Activated naive CD8-positive, alpha-beta T cell treated with anti-CD3 and anti-CD28 coated beads, Interleukin-2, amount 50 U/mL, for 16 hours (primary cell): ENCODE results near the gene XDH.

Source experiments
- DNase-seq: peaks from one replicate; pipeline ENCODE4 v3.0.0-alpha.2; 2020; ENCODE audit warnings: low read depth, low spot score

Gene XDH

DNA sequence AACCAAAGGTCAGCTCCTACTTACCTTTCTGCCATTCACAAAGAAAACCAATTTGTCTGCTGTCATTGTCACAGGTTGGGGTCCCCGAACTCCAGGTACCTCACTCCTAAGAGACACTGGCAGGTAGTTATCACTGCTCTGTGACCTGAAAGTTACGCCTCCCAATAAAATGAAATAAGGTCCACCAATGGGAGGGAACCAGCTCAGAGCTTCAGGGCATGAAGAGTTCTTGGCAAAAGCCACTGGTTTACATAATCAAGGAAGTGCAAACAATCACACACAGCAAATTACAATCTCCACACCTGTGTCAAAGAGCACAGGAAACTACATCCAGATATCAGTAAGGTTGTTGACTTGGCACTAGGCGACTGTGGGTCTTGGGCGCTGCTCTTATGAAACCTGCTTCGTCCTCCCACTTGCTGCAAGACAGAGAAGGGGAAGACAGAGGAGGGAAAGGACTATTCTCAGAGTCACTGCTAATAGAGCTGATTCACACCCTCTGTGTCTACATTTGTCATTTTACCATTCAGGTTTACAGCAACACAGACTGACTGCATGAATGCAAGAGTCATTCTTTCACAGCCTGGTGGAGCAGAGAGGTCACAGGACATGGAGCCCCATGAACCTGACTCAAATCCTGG is at the start of gene XDH:
Gene XDH, minus strand, starts transcription at position 142 of the 641 bp plus-strand sequence. Its CDS starts 76 bp downstream, at position 66.
- DNase-seq: no peak

DNA sequence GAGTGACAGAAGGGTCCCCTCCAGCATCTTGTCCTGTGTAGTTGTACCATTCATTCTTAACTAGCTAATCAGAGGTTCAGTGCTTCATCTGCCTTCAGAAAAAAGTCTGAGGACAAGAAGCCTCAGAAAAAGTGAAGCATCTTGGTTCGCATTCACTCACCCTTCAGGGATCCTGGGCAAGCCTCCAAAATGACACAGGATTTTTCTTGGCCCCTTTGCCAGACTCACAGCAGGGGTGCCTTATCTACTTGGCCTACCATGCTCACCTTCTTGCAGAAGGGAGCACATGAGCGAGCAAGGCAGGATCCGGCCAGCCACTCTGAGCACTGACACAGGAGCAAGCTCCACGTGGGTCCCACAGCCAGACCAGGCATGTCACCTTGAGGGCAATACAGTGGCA is 43.1 kb upstream of the XDH start:
- DNase-seq: no peak

- no peak for DNase-seq
These were observed 32.3 kb upstream of the XDH start for GRCh38 chr2:31446848-31447247.

DNA sequence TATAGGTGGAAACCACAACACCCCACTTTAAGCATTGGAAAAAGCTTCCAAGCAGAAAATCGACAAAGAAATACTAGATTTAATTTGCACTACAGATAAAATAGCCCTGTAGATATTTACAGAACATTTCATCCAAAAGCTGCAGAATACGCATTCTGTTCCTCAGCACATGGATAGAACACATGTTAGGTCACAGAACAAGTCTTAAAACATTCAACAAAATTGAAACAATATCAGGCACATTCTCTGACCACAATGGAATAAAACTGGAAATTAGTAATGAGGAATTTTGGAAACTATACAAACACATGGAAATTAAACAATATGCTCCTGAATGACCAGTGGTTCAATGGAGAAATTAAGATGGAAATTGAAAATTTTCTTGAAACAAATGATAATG is 27.8 kb upstream of the XDH start:
- no peak for DNase-seq

- DNase-seq: no peak
These were observed 26.2 kb upstream of the XDH start for GRCh38 chr2:31440764-31441163.

DNA sequence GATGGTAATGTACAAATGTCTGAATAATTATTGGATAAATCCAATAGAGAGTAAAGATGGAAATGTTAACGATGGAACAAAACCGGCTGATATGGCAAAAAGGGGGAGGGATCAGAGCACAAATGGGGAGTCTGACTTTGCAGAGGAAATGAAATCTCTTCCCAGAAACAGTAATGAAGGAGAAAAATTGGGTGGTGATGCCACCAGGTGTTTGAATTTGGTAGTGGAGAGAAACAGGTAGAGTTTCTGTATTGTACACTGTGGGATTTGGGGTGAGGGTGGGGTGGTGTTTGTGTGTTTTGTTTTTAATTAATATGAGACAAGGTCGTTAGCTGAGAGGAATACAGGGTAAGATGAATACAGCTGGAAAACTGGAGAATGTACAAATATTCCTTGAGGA is 20.4 kb upstream of the XDH start:
- DNase-seq: no peak

DNA sequence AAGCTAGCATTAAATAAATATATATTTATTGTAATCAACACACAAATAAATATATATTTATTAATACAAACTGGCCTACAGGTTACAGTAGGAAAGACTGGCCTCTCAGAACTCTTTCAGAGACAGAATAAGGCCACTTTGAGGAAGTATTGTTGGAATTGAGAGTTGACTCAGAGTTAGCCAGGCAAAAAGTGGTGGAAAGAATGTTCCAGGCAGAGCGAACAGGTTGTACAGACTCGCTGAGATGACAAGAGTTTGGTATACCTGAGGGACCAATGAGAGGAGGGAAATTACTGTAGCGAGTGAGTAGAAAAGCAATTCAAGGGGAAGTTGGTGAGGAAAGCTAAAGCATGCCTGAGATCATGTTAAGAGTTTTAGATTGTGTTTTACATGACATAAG is 19.0 kb upstream of the XDH start:
- DNase-seq: no peak

DNA sequence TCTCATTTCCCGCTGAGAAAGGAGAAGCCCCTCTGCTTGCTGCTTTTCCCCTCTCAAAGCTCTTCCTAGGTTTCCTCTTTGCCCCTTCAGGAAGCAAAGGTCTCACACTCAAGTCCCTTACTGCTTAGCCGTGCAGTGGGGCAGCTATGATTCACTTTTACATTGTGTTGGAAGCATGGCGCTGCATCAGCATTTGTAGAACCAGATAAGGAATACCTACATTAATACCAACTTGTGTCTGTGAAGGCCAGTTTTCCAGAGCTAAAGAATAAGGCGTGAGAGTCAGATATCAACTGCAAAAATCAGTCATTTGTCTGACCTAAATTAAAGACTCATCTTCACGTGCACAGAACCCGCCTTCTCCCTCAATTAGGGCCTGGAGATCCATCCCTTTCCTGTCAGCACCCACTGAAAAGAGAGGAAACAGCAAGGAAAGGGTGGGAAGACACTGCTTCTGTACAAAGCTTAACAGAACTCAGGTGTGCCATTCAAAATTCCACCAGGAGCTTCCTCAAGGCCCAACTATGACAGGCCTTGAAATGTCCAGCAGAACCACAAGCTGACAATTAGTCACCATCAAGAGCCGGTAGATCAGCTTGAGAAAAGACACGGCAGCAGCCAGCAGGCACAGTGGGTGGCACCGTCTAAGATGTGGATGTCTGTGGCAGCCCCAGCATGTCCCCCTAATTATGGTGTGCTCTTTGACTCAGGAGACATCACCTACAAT is 16.1 kb upstream of the XDH start:
- DNase-seq: no peak

DNA sequence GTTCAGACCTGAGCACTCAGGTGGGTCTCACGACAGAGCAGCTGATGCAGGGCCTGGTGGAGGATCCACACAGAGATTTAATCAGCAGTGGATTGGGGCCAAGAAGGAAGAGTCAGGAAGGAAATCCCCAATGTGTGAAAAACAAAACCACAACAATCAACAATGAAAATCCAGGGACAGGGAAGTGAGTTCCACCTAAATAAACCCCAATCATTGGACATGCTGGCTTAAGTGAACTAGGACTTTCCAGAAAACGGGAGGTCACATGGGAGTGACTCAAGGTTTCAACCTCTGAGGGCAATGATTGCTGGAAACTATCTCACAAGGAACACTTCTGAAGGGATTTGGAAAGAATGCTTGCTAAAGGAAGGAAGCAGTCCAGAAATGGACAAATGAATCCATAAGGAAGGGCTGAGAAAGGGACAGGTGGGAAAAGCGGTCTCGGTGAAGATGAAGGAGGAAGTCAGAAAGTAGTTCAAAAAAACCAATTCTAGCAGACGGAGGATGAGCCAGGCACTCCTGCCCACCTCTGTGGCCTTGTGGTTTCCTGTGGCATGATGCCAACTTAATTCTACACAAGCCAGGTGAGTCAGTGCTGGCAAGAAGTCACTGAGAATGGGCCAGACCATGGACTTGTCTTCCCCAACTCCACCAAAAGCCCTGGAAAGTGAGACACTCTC is 15.4 kb upstream of the XDH start:
- DNase-seq: no peak

DNA sequence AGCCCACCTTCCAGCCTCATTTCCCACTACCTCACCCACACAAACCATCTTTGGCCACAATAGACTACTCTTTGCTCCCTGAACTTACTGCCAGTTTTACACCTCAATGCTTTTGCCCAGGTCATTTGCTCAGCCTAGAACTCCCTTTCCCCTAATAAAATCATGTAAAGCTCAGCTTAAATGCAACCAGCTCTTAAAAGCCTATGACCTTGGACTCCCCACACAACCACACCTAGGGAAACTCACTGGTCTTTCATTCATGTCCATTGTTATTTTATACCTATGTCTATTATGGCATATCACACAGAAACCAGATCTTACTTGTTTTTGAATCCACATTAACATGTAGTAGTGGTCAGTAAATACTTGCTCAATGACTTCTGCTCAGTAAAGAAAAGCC is 14.5 kb upstream of the XDH start:
- no peak for DNase-seq

GRCh38 chr2:31428001-31428418 is 13.5 kb upstream of the XDH start:
- no peak for DNase-seq

- no peak for DNase-seq
These were observed 11.6 kb upstream of the XDH start for GRCh38 chr2:31426096-31426495.

DNA sequence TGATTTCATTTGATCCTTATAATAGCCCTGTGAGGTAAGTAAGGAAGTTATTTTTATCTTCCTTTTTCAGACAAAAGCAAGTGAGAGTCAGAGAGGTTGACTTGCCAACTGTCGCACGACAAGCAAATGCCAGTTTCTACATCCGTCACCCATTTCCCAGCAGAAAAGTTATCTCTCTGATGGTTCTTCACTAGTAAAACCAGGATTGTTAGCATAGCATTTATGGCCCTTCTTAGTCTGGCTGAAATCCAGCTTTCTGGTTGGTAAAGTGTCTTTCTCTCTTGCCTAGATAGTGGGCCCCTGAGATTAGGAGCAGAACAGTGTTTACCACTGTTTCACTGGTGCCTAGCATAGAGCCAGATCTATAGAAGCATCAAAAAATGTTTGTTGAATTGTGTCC is 7.1 kb upstream of the XDH start:
- DNase-seq: no peak

DNA sequence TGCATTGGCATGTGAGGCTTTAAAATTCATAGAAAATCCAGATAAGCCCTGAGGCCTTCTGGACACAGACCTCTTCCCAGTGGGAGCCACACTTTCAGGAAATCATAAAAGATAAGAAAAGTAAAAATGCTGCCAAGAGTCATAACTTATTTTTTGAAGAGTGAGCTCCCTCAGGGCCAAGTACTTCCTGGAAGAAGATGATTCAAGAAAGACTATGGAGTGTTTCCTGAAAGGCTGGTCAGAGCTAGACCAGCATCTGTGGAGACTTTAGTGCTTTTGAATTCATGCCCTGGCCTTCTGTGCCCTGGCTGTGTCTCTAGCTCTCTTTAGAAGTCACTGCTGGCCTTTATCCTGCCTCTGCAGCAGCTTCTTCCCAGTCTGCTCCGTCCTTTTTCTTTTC is 6.4 kb upstream of the XDH start:
- no peak for DNase-seq

GRCh38 chr2:31419386-31419785 is 4.8 kb upstream of the XDH start:
- no peak for DNase-seq

GRCh38 chr2:31415421-31415820 is 879 bp upstream of the XDH start:
- DNase-seq: no peak

DNA sequence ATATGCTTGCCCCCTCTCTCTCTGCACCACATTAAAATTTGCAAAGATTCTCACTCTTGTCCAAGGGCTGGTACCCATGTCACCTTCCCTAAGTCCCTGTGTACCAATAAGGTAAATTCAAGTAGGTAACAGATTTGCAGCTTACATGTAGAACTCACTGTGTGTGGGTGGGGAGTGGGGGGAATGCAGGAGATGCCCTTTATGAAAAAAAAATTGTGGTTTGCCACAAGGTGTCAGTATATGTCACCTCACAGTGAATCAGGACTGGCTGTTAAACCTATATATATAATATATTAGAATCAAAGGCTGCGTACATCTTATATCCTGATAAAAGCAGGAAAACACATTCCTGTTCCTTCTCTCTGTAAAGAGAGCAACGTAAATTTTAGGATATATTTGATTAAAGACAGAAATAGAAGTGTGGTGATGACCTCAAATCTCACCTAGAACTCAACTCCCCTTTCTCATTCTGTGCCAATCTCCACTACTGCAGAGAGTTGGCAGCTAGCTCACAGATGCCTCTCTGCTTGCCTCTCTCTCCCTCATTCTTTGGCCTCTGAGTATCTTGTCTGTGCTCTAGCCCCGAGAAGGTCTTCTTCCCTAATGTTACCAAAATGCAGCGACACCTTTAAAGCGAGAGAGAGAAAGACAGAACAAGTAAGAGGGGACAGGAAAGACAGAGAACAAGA is 536 bp downstream of the XDH start:
- no peak for DNase-seq

- no peak for DNase-seq
These were observed 1.5 kb downstream of the XDH start for GRCh38 chr2:31413025-31413424.

DNA sequence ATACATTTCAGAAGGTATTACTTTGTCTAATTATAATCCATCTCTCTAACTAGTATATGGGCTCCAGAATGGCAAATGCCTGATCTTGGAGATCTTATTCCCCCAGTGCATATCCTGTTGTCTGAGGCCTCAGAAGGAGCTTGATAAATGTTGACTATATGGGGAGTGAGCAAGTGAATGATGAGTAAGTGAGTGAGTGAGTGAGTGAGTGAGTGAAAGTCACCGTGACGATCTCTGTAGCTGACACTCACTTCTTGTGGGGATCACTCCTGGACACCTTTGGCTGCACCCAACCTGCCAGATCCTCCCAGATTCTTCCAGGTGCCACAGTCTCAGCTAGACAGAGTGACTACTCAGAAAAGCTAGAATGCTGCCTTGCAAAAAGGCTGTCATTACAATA is 2.8 kb downstream of the XDH start:
- no peak for DNase-seq

- DNase-seq: no peak
These were observed 7.8 kb downstream of the XDH start for GRCh38 chr2:31406593-31407385.

GRCh38 chr2:31404827-31405226 is 9.7 kb downstream of the XDH start:
- no peak for DNase-seq

GRCh38 chr2:31404302-31404701 is 10.2 kb downstream of the XDH start:
- no peak for DNase-seq
